Activated T-cell treated with anti-CD3 and anti-CD28 coated beads, Interleukin-2, amount 50 U/mL, for 4 hours (primary cell): ENCODE data around the gene CMIP. TPM values are rescaled to one million over a fixed set of nuclear protein-coding genes. Genes with fewer than 3 reads are reported as not detected.

Source experiments
- ATAC-seq, 2 donors: fragments of 200-7000 bp; cut with Tn5 transposase; one replicate each; pipeline ENCODE4 v1.10.0; 2021
- DNase-seq: peaks from one replicate; pipeline ENCODE4 v3.0.0-alpha.2; 2020
- H3K27me3 Mint-ChIP-seq: one replicate; pipeline ENCODE4 v1.8.0; 2021; ENCODE audit warnings: low read depth, mixed read lengths
- H3K36me3 Mint-ChIP-seq: one replicate; pipeline ENCODE4 v1.8.0; 2022; ENCODE audit warnings: mixed read lengths; ENCODE audit not compliant: insufficient read depth
- H3K4me1 Mint-ChIP-seq: one replicate; pipeline ENCODE4 v1.8.0; 2021; ENCODE audit warnings: low read depth, mixed read lengths
- H3K4me3 Mint-ChIP-seq: one replicate; pipeline ENCODE4 v1.8.0; 2021; ENCODE audit warnings: mild to moderate bottlenecking, moderate library complexity, mixed read lengths
- H3K9me3 Mint-ChIP-seq: one replicate; pipeline ENCODE4 v1.8.0; 2021; ENCODE audit warnings: mixed read lengths
- total RNA-seq, 3 donors: library from RNA; stranded (reverse); gene quantifications; one replicate each; pipeline ENCODE4 v1.2.1, GENCODE V29; 2021

The CMIP gene
- total RNA-seq, 3 donors from 2014 or later = 20.8 to 23.5 (median 21.9) TPM

- Mint-ChIP-seq H3K36me3 (peaks cover 10% of the 10 kb centered on the region), H3K4me1 (peaks cover 5% of the 10 kb centered on the region), H3K4me3 (no peak overlapping the region), H3K9me3 (no peaks in the 10 kb centered on the region), H3K27me3 (no peaks in the 10 kb centered on the region)
- ATAC-seq (no peak), DNase-seq (no peak)
Measured at GRCh38 chr16:81606039-81606438, 161.4 kb downstream of the CMIP start.

- DNase-seq (no peak), ATAC-seq (no peak)
- H3K4me3 Mint-ChIP-seq = no peak overlapping the region
- H3K36me3 Mint-ChIP-seq = peaks cover 10% of the 10 kb centered on the region
- no peaks in the 10 kb centered on the region for H3K27me3 Mint-ChIP-seq
- no peaks in the 10 kb centered on the region for H3K9me3 Mint-ChIP-seq
- H3K4me1 Mint-ChIP-seq = peaks cover 5% of the 10 kb centered on the region
Measured at GRCh38 chr16:81607006-81607405, 162.4 kb downstream of the CMIP start.

- Mint-ChIP-seq H3K4me3 (no peak overlapping the region), H3K9me3 (no peaks in the 10 kb centered on the region), H3K27me3 (no peaks in the 10 kb centered on the region), H3K36me3 (peaks cover 10% of the 10 kb centered on the region), H3K4me1 (peaks cover 5% of the 10 kb centered on the region)
- ATAC-seq (no peak), DNase-seq (no peak)
Measured at GRCh38 chr16:81607805-81608522, 163.4 kb downstream of the CMIP start.

GRCh38 chr16:81608523-81609209 lies 164.1 kb downstream of the CMIP start:
- Mint-ChIP-seq H3K27me3 (no peaks in the 10 kb centered on the region), H3K9me3 (no peaks in the 10 kb centered on the region), H3K4me1 (peaks cover 5% of the 10 kb centered on the region), H3K36me3 (peaks cover 10% of the 10 kb centered on the region), H3K4me3 (no peak overlapping the region)
- ATAC-seq (no peak), DNase-seq (no peak)

- Mint-ChIP-seq H3K27me3 (no peaks in the 10 kb centered on the region), H3K36me3 (peaks cover 10% of the 10 kb centered on the region), H3K4me1 (peaks cover 5% of the 10 kb centered on the region), H3K9me3 (no peaks in the 10 kb centered on the region), H3K4me3 (no peak overlapping the region)
- DNase-seq (no peak), ATAC-seq (no peak)
Measured at GRCh38 chr16:81609323-81609892, 164.8 kb downstream of the CMIP start.

- DNase-seq (no peak), ATAC-seq (no peak)
- H3K4me1 Mint-ChIP-seq = peaks cover 2% of the 10 kb centered on the region
- no peak overlapping the region for H3K4me3 Mint-ChIP-seq
- no peaks in the 10 kb centered on the region for H3K27me3 Mint-ChIP-seq
- H3K36me3 Mint-ChIP-seq = peaks cover 10% of the 10 kb centered on the region
- H3K9me3 Mint-ChIP-seq = no peaks in the 10 kb centered on the region
Measured at GRCh38 chr16:81610144-81610842, 165.7 kb downstream of the CMIP start.

GRCh38 chr16:81610936-81611335 lies 166.3 kb downstream of the CMIP start:
- no peak overlapping the region for H3K4me3 Mint-ChIP-seq
- ATAC-seq = no peak
- H3K36me3 Mint-ChIP-seq = peaks cover 10% of the 10 kb centered on the region

GRCh38 chr16:81611721-81612120 lies 167.1 kb downstream of the CMIP start:
- Mint-ChIP-seq H3K9me3 (no peaks in the 10 kb centered on the region), H3K27me3 (no peaks in the 10 kb centered on the region), H3K4me3 (no peak overlapping the region), H3K4me1 (peaks cover 10% of the 10 kb centered on the region), H3K36me3 (peaks cover 7% of the 10 kb centered on the region)
- no peak for ATAC-seq
- DNase-seq = no peak

More at GRCh38 chr16:81610936-81611335, 166.3 kb downstream of the CMIP start:
- H3K4me1 Mint-ChIP-seq = peaks cover 2% of the 10 kb centered on the region
- H3K27me3 Mint-ChIP-seq = no peaks in the 10 kb centered on the region
- no peaks in the 10 kb centered on the region for H3K9me3 Mint-ChIP-seq
- no peak for DNase-seq

GRCh38 chr16:81612351-81613163 lies 167.9 kb downstream of the CMIP start:
- H3K27me3 Mint-ChIP-seq = no peaks in the 10 kb centered on the region
- no peaks in the 10 kb centered on the region for H3K9me3 Mint-ChIP-seq
- DNase-seq (no peak), ATAC-seq (no peak)
- peaks cover 17% of the 10 kb centered on the region for H3K4me1 Mint-ChIP-seq
- peaks cover 7% of the 10 kb centered on the region for H3K36me3 Mint-ChIP-seq
- H3K4me3 Mint-ChIP-seq = no peak overlapping the region

GRCh38 chr16:81614171-81614570 lies 169.6 kb downstream of the CMIP start:
- ATAC-seq = no peak
- Mint-ChIP-seq H3K4me3 (no peak overlapping the region), H3K27me3 (no peaks in the 10 kb centered on the region), H3K36me3 (peaks cover 13% of the 10 kb centered on the region), H3K9me3 (no peaks in the 10 kb centered on the region), H3K4me1 (peaks cover 20% of the 10 kb centered on the region)
- DNase-seq = no peak

GRCh38 chr16:81614654-81615359 lies 170.2 kb downstream of the CMIP start:
- no peak for ATAC-seq
- H3K9me3 Mint-ChIP-seq = no peaks in the 10 kb centered on the region
- peaks cover 7% of the 10 kb centered on the region for H3K36me3 Mint-ChIP-seq
- no peak overlapping the region for H3K4me3 Mint-ChIP-seq
- H3K27me3 Mint-ChIP-seq = no peaks in the 10 kb centered on the region
- peaks cover 20% of the 10 kb centered on the region for H3K4me1 Mint-ChIP-seq
- DNase-seq = no peak

- Mint-ChIP-seq H3K9me3 (no peaks in the 10 kb centered on the region), H3K27me3 (no peaks in the 10 kb centered on the region), H3K36me3 (peaks cover 7% of the 10 kb centered on the region), H3K4me1 (peaks cover 20% of the 10 kb centered on the region), H3K4me3 (no peak overlapping the region)
- ATAC-seq (no peak), DNase-seq (no peak)
Measured at GRCh38 chr16:81615411-81615810, 170.8 kb downstream of the CMIP start.

- Mint-ChIP-seq H3K4me3 (no peak overlapping the region), H3K36me3 (peaks cover 7% of the 10 kb centered on the region), H3K4me1 (peaks cover 20% of the 10 kb centered on the region), H3K9me3 (no peaks in the 10 kb centered on the region), H3K27me3 (no peaks in the 10 kb centered on the region)
- DNase-seq (no peak), ATAC-seq (no peak)
Measured at GRCh38 chr16:81615833-81616232, 171.2 kb downstream of the CMIP start.
